OCI-LY3 (cell line): ENCODE measurements around the gene SLC38A10.

ENCODE experiments used
- H2AFZ ChIP-seq: fragments of 200-600, 300-600 bp; shearing (Covaris generic); 2 replicates; pipeline ENCODE4 v1.6.0; 2014; ENCODE audit warnings: antibody characterized with exemption, low read depth, low read length
- H3K27ac ChIP-seq: fragments of 200-600, 300-600 bp; sonication (generic); 2 replicates; pipeline ENCODE4 v1.5.1; 2014; ENCODE audit warnings: mild to moderate bottlenecking, low read length, moderate library complexity, mixed read lengths
- H3K27me3 ChIP-seq: fragments of 200-600, 300-600 bp; sonication (generic); 2 replicates; pipeline ENCODE4 v1.6.1; 2014; ENCODE audit warnings: low read depth, low read length, mixed read lengths
- H3K36me3 ChIP-seq: fragments of 200-600, 300-600 bp; sonication (generic); replicated peaks from 2 replicates; pipeline ENCODE3; 2014; ENCODE audit warnings: low read depth, low read length, mixed read lengths
- H3K4me1 ChIP-seq: fragments of 300-600, 200-600 bp; sonication (generic); 2 replicates; pipeline ENCODE4 v1.6.1; 2014; ENCODE audit warnings: low read length, mixed read lengths
- H3K4me2 ChIP-seq: fragments of 200-600, 300-600 bp; sonication (generic); 2 replicates; pipeline ENCODE4 v1.6.1; 2014; ENCODE audit warnings: low read length, mixed read lengths
- H3K4me3 ChIP-seq: fragments of 300-600, 200-600 bp; sonication (generic); 2 replicates; pipeline ENCODE4 v1.5.1; 2014; ENCODE audit warnings: antibody characterized with exemption, mild to moderate bottlenecking, low read length, moderate library complexity
- H3K79me2 ChIP-seq: fragments of 300-600, 200-600 bp; shearing (Covaris generic); 2 replicates; pipeline ENCODE4 v1.6.1; 2014; ENCODE audit warnings: mild to moderate bottlenecking, low read length, mixed read lengths
- H3K9ac ChIP-seq: fragments of 300-600, 200-600 bp; shearing (Covaris generic); 2 replicates; pipeline ENCODE4 v1.6.0; 2014; ENCODE audit warnings: mild to moderate bottlenecking, low read length, moderate library complexity
- H3K9me3 ChIP-seq: fragments of 200-600, 300-600 bp; shearing (Covaris generic); 2 replicates; pipeline ENCODE4 v1.6.1; 2014; ENCODE audit warnings: low read length, mixed read lengths; ENCODE audit not compliant: insufficient read depth
- H4K20me1 ChIP-seq: fragments of 200-600, 300-600 bp; sonication (generic); 2 replicates; pipeline ENCODE4 v1.6.1; 2016; ENCODE audit warnings: low read length, mixed read lengths; ENCODE audit not compliant: insufficient read depth
- CTCF ChIP-seq: fragments of 200-600, 300-600 bp; sonication (generic); IDR thresholded peaks from 2 replicates; pipeline ENCODE4 v1.5.1; 2014; ENCODE audit warnings: antibody characterized with exemption, low read length, low read depth
- EZH2phosphoT487 ChIP-seq: fragments of 200-600 bp; shearing (Covaris generic); IDR thresholded peaks from 2 replicates; pipeline ENCODE4 v1.6.1; 2018; ENCODE audit warnings: antibody characterized with exemption, mixed run types, low read depth

SLC38A10 gene

GRCh38 chr17:81197831-81198490 lies 97.1 kb downstream of the SLC38A10 start:
- Histone ChIP-seq H3K9me3 (no peaks in the 10 kb centered on the region), H3K4me2 (no peak overlapping the region)

GRCh38 chr17:81197409-81197795 lies 97.7 kb downstream of the SLC38A10 start:
- Histone ChIP-seq H3K4me1 (peaks cover 6% of the 10 kb centered on the region; the same call in 1 of the 2 replicates), H2AFZ (no peak overlapping the region), H3K4me3 (no peak overlapping the region), H3K27me3 (no peaks in the 10 kb centered on the region), H3K36me3 (no peaks in the 10 kb centered on the region), H3K9me3 (no peaks in the 10 kb centered on the region), H3K4me2 (no peak overlapping the region), H4K20me1 (no peaks in the 10 kb centered on the region), H3K27ac (no peak overlapping the region), H3K79me2 (no peaks in the 10 kb centered on the region), H3K9ac (no peak overlapping the region)
- TF ChIP-seq CTCF (no peak), EZH2phosphoT487 (no peak)

More at GRCh38 chr17:81197831-81198490, 97.1 kb downstream of the SLC38A10 start:
- Histone ChIP-seq H3K36me3 (no peaks in the 10 kb centered on the region), H2AFZ (no peak overlapping the region), H3K4me3 (no peak overlapping the region), H3K27ac (no peak overlapping the region), H3K4me1 (peaks cover 6% of the 10 kb centered on the region; the same call in 1 of the 2 replicates), H3K9ac (no peak overlapping the region), H3K79me2 (no peaks in the 10 kb centered on the region), H4K20me1 (no peaks in the 10 kb centered on the region), H3K27me3 (no peaks in the 10 kb centered on the region)
- TF ChIP-seq CTCF: no peak
- no peak for TF ChIP-seq EZH2phosphoT487

GRCh38 chr17:81196505-81197408 lies 98.3 kb downstream of the SLC38A10 start:
- Histone ChIP-seq H3K27me3 (no peaks in the 10 kb centered on the region), H3K9me3 (no peaks in the 10 kb centered on the region), H3K4me3 (no peak overlapping the region), H4K20me1 (no peaks in the 10 kb centered on the region), H3K9ac (no peak overlapping the region), H3K36me3 (no peaks in the 10 kb centered on the region), H3K4me1 (peaks cover 6% of the 10 kb centered on the region; the same call in 1 of the 2 replicates), H3K4me2 (no peak overlapping the region), H2AFZ (no peak overlapping the region), H3K27ac (no peak overlapping the region), H3K79me2 (no peaks in the 10 kb centered on the region)
- TF ChIP-seq CTCF: no peak
- no peak for TF ChIP-seq EZH2phosphoT487

- H3K36me3 ChIP-seq: no peaks in the 10 kb centered on the region
Measured at GRCh38 chr17:81195941-81196495, 99.1 kb downstream of the SLC38A10 start.

More at GRCh38 chr17:81195941-81196495, 99.1 kb downstream of the SLC38A10 start:
- no peak overlapping the region for H3K4me3 ChIP-seq
- TF ChIP-seq EZH2phosphoT487 (no peak), CTCF (no peak)
- no peak overlapping the region for H2AFZ ChIP-seq
- peaks cover 6% of the 10 kb centered on the region; the same call in 1 of the 2 replicates for H3K4me1 ChIP-seq
- no peak overlapping the region for H3K4me2 ChIP-seq
- H3K79me2 ChIP-seq: no peaks in the 10 kb centered on the region
- H3K9me3 ChIP-seq: no peaks in the 10 kb centered on the region
- H3K27me3 ChIP-seq: no peaks in the 10 kb centered on the region
- H3K9ac ChIP-seq: no peak overlapping the region
- no peaks in the 10 kb centered on the region for H4K20me1 ChIP-seq
- H3K27ac ChIP-seq: no peak overlapping the region
